ENCODE data around the gene CTSZ.
"Not testable (repeated sequence)": the region's sequence is repeated elsewhere in the genome, so short reads cannot be mapped to it uniquely, and the experiment has no call there.

The CTSZ gene

GRCh38 chr20:59006864-59007664, at the start of gene CTSZ:
Gene CTSZ (minus strand): TSS chr20:59007254. CDS start chr20:59007128, 126 bp downstream.
- DNase-seq = peak; percentile 58 to 64

- peak in 1 of 2 donors; percentile 58 for DNase-seq
Measured at GRCh38 chr20:59055302-59055701, 48.2 kb upstream of the CTSZ start.

- no peak for DNase-seq
Measured at GRCh38 chr20:59051666-59052185, 44.7 kb upstream of the CTSZ start.

- DNase-seq = no peak
Measured at GRCh38 chr20:59050437-59050836, 43.4 kb upstream of the CTSZ start.

GRCh38 chr20:59048681-59049030, 41.6 kb upstream of the CTSZ start:
- no peak for DNase-seq

- no peak for DNase-seq
Measured at GRCh38 chr20:59047938-59048680, 41.1 kb upstream of the CTSZ start.

GRCh38 chr20:59046862-59047261, 39.8 kb upstream of the CTSZ start:
- DNase-seq = no peak

- DNase-seq = no peak
Measured at GRCh38 chr20:59044796-59045195, 37.7 kb upstream of the CTSZ start.

GRCh38 chr20:59044295-59044694, 37.2 kb upstream of the CTSZ start:
- no peak for DNase-seq

- peak; percentile 7 to 29 for DNase-seq
Measured at GRCh38 chr20:59043698-59044097, 36.6 kb upstream of the CTSZ start.

GRCh38 chr20:59042796-59043631, 36.0 kb upstream of the CTSZ start:
- peak; percentile 93 to 95 for DNase-seq

- DNase-seq = peak; percentile 24 to 41
Measured at GRCh38 chr20:59042151-59042795, 35.2 kb upstream of the CTSZ start, which contains the start of gene PRELID3B. Gene PRELID3B (minus strand): TSS chr20:59042786. CDS start chr20:59042730, 56 bp downstream.

GRCh38 chr20:59041487-59041886, 34.4 kb upstream of the CTSZ start:
- not testable (repeated sequence) for DNase-seq

- DNase-seq = no peak
Measured at GRCh38 chr20:59040667-59041066, 33.6 kb upstream of the CTSZ start.

- DNase-seq = peak in 1 of 2 donors; percentile 20
Measured at GRCh38 chr20:59039233-59039632, 32.2 kb upstream of the CTSZ start.

- no peak for DNase-seq
Measured at GRCh38 chr20:59037386-59037785, 30.3 kb upstream of the CTSZ start.

GRCh38 chr20:59035381-59035780, 28.3 kb upstream of the CTSZ start:
- no peak for DNase-seq

GRCh38 chr20:59033616-59034165, 26.6 kb upstream of the CTSZ start:
- DNase-seq = no peak

- DNase-seq = no peak
Measured at GRCh38 chr20:59033093-59033492, 26.0 kb upstream of the CTSZ start.

- DNase-seq = peak in 1 of 2 donors; percentile 23
Measured at GRCh38 chr20:59032713-59033059, 25.6 kb upstream of the CTSZ start.

- peak; percentile 95 to 96 for DNase-seq
Measured at GRCh38 chr20:59032023-59032712, 25.1 kb upstream of the CTSZ start, which contains the start of gene ATP5F1E. Gene ATP5F1E (minus strand): TSS chr20:59032335. CDS start chr20:59032251, 84 bp downstream.

Measured in inflammatory macrophage treated with lipopolysaccharide for 1 hour (primary cell).